H1 (cell line): ENCODE data around the gene SMAD6.

Source experiments
- CTCF ChIP-seq, 3 experiments: IDR thresholded peaks; 1 replicate in 2 of 3; 2 replicates in 1 of 3; pipeline versions ENCODE4 v1.5.1 to v1.6.1; 2011; ENCODE audit warnings: low read length in 3 of 3, mild to moderate bottlenecking in 3 of 3, inconsistent platforms in 2 of 3, low read depth in 1 of 3, moderate library complexity in 1 of 3; ENCODE audit not compliant: insufficient read depth in 1 of 3; ENCODE audit errors: control extremely low read depth in 1 of 3
- SIX5 ChIP-seq: IDR thresholded peaks from 2 replicates; pipeline ENCODE4 v1.6.1; 2011; ENCODE audit warnings: mild to moderate bottlenecking, low read depth, low read length

GRCh38 chr15:66679061-66679656 lies 22.9 kb upstream of the SMAD6 start:
- TF ChIP-seq SIX5 (no peak), CTCF (IDR thresholded peaks at IDR 0.05; ENCODE audit: control extremely low read depth in 1 of 3, insufficient read depth in 1 of 3, low read depth in 1 of 3, low read length in 3 of 3) (no peak)
